CD4-positive, alpha-beta T cell treated with Interleukin-15 for 4 hours (primary cell): Measurements from ENCODE around the gene EDRF1.

Source experiments
- DNase-seq: peaks from one replicate; pipeline ENCODE4 v3.0.0-alpha.2; 2020; ENCODE audit warnings: low spot score

The EDRF1 gene

DNA sequence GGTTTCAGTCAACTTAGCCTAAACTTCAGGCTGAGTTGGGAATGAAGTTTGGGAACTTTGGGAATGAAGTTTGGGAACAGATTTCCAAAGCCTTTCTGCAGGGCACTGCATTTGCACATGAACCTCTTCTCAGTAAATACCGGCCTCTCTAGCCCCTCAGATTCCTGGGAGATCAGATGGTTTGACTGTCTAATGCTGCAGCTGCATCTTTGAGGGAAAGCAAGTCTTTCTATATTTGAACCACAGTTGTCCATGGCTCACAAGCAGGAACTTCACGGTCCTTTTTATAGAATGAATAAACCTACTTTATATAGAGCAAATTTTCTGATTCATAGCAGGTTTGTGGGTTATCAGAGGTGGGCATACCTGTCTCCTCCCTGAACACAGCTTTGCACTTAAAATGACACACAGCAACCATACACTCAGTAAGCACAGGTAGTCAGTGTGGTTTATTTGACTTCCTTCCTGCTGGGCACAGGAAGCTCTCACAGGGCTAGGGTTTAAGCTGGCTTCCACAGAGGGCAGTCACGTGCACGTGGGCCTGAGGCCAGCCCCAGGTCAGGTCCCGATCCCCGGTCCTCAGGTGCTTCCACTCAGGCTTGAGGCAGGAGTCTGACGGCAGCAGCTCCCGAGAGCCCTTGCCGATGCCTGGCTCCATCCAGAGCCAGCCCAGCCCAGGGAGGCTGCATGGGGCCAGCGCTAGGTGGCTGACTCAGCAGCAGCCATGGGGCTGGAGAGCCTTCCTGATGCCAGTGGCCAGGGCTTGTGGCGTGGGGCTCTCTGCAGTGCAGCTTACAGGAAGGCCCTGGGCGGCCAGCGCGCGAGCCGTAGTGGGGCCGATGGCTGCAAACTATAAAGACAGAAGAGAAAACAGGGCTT lies 68.9 kb downstream of the EDRF1 start:
- DNase-seq = no peak

DNA sequence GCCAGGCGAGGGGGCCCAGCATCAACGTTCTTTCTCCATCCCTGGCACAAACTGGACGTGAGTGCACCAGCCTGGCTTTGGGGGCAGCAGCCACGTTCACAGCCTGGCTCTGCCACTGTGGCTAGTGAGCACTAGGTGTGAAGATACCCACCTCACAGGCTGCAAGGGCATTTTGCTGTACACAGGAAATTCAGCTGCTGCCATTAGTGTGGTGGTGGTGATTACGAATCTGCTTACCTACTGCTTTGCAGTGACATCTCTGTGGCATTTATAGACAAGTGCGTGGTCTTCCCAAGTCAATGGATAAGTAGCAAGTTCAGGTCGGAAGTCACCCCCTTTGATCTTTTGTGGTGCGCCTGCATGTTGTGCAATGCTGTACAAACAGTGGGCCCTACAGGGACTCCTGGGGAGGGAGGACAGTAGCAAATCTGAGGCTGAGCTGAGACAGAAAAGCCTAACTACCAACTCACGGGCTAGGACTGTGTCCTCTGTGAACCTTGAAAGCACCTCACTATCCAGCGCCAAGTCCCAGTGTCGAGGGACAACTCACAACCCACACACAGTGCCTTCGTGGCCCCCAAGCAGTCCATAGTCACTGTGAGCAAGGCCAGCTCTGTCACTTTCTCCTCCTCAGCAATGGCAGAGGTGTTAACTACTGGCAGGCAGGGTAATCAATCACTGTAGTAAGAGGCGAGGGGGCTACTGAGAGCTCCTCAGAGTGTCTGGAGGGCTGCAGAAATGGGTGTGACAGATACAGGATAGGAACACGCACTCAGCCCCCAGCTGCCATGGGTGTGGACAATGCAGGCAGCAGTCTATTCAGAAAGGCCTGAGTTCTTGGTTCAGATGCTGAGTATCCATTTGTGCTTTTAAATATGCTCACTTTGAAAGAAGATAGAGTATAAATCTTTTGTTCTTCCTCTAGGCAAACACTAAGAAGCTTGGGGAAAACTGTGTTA lies 73.1 kb downstream of the EDRF1 start:
- DNase-seq = no peak

DNA sequence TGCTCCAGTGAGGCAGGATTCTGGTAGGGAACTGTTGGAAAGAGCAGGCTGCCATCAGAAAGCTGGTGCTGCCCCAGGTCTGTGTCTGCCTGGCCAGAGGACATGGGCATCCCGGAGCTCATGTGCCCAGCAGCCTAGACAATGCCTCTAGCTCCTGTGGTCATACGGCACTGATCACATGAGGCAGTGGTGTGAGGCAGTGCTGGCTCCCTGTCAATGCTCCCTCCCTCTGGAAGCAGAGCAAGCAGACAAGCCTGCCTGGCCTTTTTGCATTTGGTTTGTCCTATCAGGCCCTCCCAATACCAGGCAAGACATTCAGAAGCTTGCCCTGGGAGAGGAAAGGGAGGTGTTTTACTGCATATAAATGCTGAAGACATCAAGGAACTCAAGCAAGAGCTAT lies 75.6 kb downstream of the EDRF1 start:
- DNase-seq = no peak

DNA sequence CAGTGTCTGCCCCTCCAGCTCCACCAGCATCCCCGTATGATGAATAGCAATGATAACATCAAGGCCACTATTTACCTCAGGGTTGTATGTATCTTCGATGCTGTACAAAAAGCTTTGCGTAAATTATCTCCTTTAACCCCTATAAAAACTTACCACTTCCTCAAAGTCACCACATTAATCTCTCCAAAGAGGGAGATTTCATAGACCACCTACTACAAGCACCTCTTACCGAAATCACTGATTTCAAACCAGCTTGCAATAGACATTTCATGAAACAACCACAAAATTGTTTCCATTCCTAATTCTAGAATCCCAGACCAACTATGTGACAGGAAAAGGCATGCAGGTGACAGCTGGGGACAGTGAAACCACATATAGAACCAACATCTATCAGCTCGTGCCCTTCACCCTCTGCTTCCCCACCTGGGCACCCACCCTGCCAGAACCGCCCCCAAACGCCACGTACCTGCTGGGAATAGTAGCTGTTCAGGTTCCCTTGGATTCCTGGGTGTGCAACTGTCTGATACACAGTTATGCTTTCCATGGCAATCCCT lies 76.2 kb downstream of the EDRF1 start:
- DNase-seq = no peak

DNA sequence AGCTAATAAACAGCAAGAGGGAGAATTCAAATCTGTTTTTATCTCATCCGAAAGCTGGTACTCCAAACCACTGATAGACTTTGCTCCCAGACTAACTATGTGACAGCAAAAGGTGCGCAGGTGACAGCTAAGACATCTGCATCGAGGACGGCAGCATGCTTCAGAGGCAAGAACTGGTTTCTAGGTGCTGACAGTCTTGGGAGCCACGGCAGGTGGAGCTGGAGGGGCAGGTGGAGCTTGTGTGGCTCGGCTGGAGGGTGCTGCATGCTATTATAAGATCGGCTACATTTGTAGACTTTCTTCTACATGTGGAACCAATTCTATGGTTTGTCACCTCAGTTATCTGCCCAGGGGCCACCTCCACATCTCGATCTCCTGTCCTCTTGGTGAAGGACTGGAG lies 77.9 kb downstream of the EDRF1 start:
- no peak for DNase-seq

DNA sequence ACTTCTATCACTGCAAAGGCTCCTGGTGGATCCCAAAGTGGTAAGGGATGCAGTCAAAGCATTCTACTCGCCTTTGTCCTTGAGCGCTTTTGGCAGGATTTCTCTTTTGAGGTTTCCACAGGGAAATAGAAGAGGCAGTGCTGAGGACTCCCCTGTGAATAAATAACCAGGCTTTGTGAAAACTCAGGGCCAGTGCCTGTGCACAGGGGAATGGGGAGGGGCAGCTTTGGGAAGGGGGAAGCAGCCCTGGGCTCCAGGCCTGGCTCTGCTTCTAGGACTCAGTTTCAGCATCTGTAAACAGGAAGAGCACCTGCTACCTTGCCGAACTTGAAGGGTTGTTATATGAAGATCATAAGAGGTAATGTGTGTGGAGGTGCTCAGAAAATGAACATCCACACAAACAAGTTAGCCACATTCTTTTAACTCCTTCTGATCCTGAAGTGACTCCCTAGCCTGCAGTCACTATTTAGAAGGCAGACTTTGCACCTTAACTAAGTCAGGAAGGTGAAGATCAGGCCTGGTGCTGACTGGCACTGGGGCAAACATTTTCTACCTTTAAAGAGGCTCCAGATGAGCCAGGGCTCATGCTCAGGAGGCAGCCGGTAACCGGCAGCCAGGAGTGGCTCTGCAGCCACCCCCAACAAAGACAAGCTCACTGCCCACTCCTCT lies 78.6 kb downstream of the EDRF1 start:
- DNase-seq = no peak

DNA sequence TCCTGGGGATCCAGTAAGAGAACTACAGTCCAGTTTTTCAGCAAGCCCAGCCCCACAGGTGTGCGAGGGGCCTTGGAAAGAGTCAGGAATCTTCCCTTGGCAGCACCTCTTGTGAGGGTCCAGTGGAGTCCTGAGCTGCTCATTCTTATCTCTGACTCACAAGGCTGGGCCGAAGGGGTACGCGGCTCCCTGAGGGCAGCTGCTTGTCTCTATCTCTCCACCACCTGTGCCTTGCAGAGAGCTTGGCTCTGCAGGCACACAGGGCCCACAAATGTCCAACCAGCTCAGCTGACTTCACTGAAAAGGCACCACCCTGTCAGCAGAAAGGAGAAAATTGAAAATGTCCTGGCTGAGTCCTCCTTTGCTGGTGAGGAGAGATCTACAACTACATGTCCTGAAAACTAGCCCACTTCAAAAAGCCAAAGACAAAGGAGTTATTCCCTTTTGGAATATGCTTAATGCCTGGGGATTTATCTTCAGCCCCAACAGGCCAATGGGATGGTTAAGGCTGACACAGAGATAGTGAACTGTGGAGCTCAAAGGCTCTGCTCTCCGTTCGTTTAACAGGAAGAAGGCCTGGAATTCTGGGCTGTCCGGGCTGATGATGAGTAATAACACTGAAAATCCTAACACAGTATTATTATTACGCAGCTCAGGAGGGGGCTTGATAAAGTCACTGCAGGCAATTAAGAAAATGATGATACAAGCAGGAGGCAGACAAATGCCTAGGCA lies 80.1 kb downstream of the EDRF1 start:
- DNase-seq = no peak

DNA sequence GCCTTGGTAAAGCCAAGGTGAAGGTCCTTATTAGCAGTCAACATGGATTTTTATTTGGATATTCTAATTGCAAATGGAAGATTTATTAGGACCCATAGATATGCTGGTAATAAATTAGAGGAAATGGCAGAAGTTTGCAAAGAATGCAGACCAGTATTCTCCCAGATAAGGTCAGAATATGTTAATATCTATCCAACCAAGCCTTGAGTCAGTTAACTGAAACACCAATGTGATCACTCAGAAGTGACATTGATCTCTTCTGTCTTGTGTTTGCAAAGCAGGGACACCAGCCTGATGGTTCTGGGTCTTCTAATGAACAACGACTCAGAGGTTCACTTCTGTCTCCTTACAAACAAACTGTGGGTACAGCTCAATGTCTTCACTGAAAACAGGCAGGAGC lies 82.1 kb downstream of the EDRF1 start:
- DNase-seq = no peak

DNA sequence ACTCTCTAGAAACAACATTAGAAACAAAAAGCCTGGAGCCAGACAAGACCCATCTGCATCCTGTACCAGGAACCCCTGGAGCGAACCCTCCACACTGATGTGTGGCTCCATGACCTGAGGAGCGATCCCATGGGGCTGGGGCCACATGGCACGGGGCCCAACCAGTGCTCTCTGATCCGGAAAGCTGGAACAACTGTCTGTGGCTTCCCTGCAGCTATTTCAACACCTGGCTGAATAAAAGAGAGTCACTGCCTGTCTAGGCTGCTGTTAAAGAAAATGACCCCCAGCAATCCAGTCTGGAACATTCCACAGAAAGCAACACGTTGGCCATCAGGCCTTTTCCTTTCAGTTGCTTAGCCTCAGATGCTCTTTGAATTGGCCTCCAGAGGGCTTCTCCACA lies 82.6 kb downstream of the EDRF1 start:
- no peak for DNase-seq

DNA sequence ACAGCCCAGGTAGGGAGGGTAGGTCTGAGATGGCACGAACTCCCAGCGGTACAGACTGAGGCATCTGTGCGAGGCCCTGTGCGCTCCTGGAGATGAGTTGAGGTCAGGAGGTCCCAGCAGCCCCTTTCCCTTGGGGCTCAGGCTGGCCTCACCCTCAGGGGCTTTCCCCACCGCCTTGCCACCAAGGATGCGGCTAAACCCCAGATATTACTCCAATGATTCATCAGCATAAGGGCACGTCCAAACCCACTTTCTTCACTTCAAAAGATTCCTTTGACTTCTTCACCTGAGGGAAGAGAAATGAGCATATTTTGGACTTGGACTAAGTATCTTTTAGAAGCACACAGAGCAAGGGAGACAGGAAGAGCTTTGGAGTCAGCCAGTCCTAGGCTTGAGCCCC lies 83.2 kb downstream of the EDRF1 start:
- no peak for DNase-seq

DNA sequence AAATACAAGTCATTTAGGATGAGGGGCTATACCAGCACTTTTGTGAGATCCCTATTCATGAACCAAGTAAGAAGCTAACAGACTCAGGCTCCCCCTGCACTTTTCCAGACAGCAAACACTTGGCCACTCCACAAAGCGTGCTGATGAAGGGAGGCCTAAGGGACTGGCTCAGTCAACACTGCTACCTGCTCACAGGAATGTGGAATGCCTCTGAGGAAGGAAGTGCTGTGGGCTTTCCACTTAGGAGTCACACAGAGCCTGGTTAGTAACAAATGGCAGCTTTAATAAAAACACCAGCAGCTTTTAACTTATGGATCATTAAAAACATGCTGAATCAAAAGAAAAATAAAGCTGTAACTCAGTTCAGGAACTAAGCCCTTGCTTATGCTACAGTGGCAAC lies 88.5 kb downstream of the EDRF1 start:
- DNase-seq = no peak

DNA sequence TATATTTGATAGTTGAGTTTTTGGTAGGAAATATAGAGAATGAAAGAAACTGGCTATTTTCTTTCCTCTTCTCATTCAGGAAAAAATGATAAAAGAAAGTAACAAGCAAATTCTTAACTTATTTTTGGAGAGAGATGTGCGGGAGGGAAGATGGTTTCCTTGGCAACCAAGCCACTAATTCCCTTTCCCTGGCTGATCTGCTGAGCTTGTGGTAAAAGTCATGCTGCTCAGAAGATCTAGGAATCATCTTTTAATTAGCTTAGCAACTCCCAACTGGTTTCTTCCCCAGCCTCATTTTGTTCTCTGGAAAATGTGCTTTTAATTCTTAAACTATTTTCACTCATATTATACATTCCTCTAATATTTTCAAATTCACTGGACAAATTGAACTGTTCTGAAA lies 91.7 kb downstream of the EDRF1 start:
- no peak for DNase-seq

DNA sequence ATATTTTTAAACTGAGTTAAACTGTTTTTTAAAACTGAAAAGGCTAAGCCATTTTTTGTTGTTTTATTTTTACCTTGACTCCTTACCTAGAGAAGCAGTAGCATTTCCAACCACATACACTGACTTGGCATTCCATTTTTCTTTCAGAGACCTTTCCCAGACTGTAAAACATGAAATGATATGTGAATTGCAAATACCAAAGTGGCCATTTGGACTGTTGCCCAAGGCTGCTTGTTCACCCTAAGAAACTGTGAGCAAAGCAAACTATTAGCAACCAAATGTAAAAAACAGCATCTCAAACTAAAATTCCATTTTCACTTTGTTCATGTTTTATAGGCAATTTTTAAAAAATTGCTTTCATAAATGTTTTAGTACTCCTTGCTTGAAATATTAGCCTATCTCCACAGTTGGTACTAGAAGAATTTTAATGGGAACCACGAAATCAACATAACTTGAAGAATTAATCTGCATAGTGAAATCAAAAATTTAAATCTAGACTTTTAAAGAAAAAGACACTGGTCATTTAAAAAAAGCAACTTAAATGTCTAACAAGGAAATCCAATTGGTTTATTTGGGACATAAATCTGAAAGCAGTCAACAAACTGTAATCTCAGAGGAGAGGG lies 92.7 kb downstream of the EDRF1 start:
- no peak for DNase-seq
